Measurements from ENCODE around the gene MRPL4. TPM values are rescaled to one million over a fixed set of nuclear protein-coding genes. Genes with fewer than 3 reads are reported as not detected.
A peak's percentile ranks its signal among the peaks of the same experiment; 100 is the strongest.
"Not testable (repeated sequence)": the region's sequence is repeated elsewhere in the genome, so short reads cannot be mapped to it uniquely, and the experiment has no call there.

MRPL4 gene
- total and polyA plus RNA-seq, 8 donors = 16.1 to 314 (median 52.4) TPM

DNA sequence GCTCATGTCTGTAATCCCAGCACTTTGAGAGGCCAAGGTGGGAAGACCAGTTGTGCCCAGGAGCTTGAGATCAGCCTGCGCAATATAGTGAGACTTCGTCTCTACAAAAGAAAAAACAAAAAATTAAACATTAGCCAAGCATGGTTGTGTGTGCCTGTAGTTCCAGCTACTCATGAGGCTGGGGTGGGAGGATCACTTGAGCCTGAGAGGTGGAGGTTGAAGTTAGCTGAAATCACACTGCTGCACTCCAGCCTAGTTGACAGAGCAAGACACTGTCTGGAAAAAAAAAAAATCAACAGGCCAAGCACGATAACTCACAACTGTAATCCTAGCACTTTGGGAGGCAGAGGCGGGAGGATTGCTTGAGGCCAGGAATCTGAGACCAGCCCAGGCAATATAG is 17.0 kb upstream of the MRPL4 start:
- Histone ChIP-seq H3K36me3 (no peaks in the 10 kb centered on the region), H3K4me1 (peaks cover 11 to 48% (median 27%) of the 10 kb centered on the region in 4 donors), H3K27ac (no peak overlapping the region)

DNA sequence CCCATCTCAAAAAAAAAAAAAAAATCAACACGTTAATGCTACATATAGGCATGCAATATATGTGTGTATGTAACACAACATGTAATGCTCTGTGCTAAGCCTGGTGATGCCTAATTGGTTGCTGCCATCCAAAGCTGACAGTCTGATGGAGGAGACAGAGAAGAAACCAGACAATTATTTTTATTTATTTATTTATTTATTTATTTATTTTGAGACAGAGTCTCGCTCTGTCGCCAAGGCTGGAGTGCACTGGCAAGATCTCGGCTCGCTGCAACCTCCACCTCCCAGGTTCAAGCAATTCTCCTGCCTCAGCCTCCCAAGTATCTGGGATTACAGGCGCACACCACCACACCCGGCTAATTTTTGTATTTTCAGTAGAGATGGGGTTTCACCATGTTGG is 16.6 kb upstream of the MRPL4 start:
- intact Hi-C loops (cut with DNase I; ENCODE audit: low total_unique reads); DNase-seq; H3K27me3 ChIP-seq; H3K36me3 ChIP-seq; H3K4me3 ChIP-seq; H3K9me3 ChIP-seq: not testable (repeated sequence)
- peak overlapping the region in 4 of 5 donors; percentile 59 to 85 (median 77) for H3K27ac ChIP-seq
- peaks cover 8 to 44% (median 23%) of the 10 kb centered on the region in 4 donors for H3K4me1 ChIP-seq
- 92 to 95% (median 94%) methylated on average over 7 of the region's 7 CpGs for WGBS, 5 donors

More for the DNA sequence above, 17.0 kb upstream of the MRPL4 start:
- TF ChIP-seq EP300 (IDR thresholded peaks at IDR 0.05) (no peak), POLR2AphosphoS5 (IDR thresholded peaks at IDR 0.05) (no peak), POLR2A (IDR thresholded peaks at IDR 0.05) (no peak)
- TF ChIP-seq, protein P1, sequence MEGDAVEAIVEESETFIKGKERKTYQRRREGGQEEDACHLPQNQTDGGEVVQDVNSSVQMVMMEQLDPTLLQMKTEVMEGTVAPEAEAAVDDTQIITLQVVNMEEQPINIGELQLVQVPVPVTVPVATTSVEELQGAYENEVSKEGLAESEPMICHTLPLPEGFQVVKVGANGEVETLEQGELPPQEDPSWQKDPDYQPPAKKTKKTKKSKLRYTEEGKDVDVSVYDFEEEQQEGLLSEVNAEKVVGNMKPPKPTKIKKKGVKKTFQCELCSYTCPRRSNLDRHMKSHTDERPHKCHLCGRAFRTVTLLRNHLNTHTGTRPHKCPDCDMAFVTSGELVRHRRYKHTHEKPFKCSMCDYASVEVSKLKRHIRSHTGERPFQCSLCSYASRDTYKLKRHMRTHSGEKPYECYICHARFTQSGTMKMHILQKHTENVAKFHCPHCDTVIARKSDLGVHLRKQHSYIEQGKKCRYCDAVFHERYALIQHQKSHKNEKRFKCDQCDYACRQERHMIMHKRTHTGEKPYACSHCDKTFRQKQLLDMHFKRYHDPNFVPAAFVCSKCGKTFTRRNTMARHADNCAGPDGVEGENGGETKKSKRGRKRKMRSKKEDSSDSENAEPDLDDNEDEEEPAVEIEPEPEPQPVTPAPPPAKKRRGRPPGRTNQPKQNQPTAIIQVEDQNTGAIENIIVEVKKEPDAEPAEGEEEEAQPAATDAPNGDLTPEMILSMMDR (IDR thresholded peaks at IDR 0.05) = no peak
- Histone ChIP-seq H3K4me3 (no peak overlapping the region), H3K27me3 (peaks cover 0 to 5% (median 0%) of the 10 kb centered on the region in 3 donors), H3K9me3 (no peaks in the 10 kb centered on the region)
- no peak for DNase-seq
- 70 to 80% (median 77%) methylated on average over 4 of the region's 4 CpGs for WGBS, 5 donors
- intact Hi-C loops (cut with DNase I; ENCODE audit: low total_unique reads) = no loop called here

DNA sequence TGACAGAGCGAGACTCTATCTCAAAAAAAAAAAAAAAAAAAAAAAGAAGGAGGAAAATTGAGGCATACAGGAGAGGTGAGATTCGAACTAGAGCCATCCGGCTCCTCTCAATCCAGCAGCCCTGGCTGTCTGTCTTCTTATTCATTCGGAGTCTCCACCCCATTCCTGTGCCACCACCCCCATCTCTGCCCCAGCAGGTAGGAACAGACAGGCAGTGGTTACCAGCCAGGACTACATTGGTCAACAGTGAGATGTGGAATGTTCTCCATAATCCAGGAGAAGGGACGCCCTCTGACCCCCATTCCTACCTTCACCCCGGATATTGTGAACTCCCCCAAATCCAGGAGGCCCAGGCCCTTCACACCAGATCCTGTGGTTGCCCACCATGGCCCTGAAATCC is 14.3 kb upstream of the MRPL4 start:
- WGBS, 5 donors = 70 to 78% (median 77%) methylated on average over 6 of the region's 6 CpGs
- intact Hi-C loops (cut with DNase I; ENCODE audit: low total_unique reads) = no loop called here
- peak overlapping the region; percentile 44 to 85 (median 72) for H3K27ac ChIP-seq

DNA sequence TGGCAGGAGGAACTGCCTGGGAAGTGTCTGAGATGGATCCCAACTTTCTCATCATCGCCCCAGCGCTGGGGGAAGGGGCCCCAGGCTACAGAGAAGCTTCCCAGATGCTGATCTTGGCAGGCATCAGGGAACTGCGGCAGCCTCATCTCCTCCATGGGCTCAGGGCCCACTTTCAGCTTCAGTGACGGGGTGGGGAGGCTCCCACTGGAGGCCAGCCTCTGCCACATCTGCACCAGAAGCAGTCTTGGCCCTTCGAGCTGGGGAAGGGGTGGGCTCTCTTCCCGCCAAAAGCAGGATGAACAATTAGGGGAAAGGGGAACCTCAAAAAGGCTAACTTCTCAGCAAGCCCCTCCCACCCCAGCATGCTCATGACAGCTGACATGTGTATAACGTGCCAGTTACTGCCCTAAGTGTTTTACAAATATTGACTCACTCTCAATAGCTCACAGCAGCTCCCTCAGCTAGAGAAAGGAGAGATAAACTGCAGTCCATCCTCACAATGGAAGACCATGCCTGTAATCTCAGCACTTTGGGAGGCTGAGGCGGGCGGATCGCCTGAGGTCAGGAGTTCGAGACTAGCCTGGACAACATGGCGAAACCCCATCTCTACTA is 13.7 kb upstream of the MRPL4 start:
- peak overlapping the region; percentile 44 to 85 (median 72) for H3K27ac ChIP-seq
- H3K9me3 ChIP-seq = no peaks in the 10 kb centered on the region
- H3K27me3 ChIP-seq = no peaks in the 10 kb centered on the region
- peak; percentile 31 to 94 for DNase-seq
- no peaks in the 10 kb centered on the region for H3K36me3 ChIP-seq
- H3K4me1 ChIP-seq = peaks cover 8 to 33% (median 12%) of the 10 kb centered on the region in 4 donors
- 29 to 49% (median 35%) methylated on average over 12 of the region's 12 CpGs for WGBS, 5 donors
- no peak overlapping the region for H3K4me3 ChIP-seq
- intact Hi-C loops (cut with DNase I; ENCODE audit: low total_unique reads) = no loop called here
- TF ChIP-seq, protein P1 (IDR thresholded peaks at IDR 0.05) = no peak
- TF ChIP-seq EP300 (IDR thresholded peaks at IDR 0.05) (no peak), POLR2AphosphoS5 (IDR thresholded peaks at IDR 0.05) (peak in 2 of 3 donors; percentile 2 to 37)

More for the DNA sequence above, 14.3 kb upstream of the MRPL4 start:
- Histone ChIP-seq H3K9me3 (no peaks in the 10 kb centered on the region), H3K36me3 (no peaks in the 10 kb centered on the region), H3K4me1 (peaks cover 8 to 33% (median 12%) of the 10 kb centered on the region in 4 donors), H3K27me3 (no peaks in the 10 kb centered on the region), H3K4me3 (no peak overlapping the region)
- no peak for TF ChIP-seq EP300 (IDR thresholded peaks at IDR 0.05)
- TF ChIP-seq POLR2AphosphoS5 (IDR thresholded peaks at IDR 0.05) = no peak
- TF ChIP-seq, protein P1 (IDR thresholded peaks at IDR 0.05) = no peak
- no peak for TF ChIP-seq POLR2A (IDR thresholded peaks at IDR 0.05)
- DNase-seq = no peak

DNA sequence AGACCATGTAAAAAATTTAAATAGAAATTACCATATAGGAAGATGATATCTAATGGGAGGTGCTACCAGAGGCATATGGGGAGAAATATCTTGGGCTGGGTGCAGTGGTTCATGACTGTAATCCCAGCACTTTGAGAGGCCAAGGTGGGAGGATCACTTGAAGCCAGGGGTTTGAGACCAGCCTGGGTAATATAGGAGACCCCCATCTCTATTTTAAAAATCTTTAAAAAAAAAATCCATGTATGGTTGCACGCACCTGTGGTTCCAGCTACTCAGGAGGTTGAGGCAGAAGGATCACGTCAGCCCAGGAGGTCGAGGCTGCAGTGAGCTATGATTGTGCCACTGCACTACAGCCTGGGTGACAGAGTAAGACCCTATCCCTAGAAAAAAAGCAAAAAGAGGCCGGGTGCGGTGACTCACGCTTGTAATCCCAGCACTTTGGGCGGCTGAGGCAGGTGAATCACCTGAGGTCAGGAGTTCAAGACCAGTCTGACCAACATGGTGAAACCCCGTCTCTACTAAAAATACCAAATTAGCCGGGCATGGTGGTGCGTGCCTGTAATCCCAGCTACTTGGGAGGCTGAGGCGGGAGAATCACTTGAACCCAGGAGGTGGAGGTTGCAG is 10.1 kb upstream of the MRPL4 start:
- H3K27ac ChIP-seq; H3K9me3 ChIP-seq; H3K4me3 ChIP-seq; H3K36me3 ChIP-seq; H3K27me3 ChIP-seq; DNase-seq; intact Hi-C loops (cut with DNase I; ENCODE audit: low total_unique reads): not testable (repeated sequence)
- peaks cover 8 to 17% (median 12%) of the 10 kb centered on the region in 4 donors for H3K4me1 ChIP-seq
- WGBS, 5 donors = 88 to 93% (median 93%) methylated on average over 10 to 11 of the region's 11 CpGs
